GM19324 (cell line): Measurements from ENCODE around the gene ECI1.

Experiments
- ATAC-seq: cut with Tn5 transposase; IDR thresholded peaks from one replicate; pipeline ENCODE4 v1.9.1; 2021; ENCODE audit warnings: mild to moderate bottlenecking, moderate library complexity; ENCODE audit not compliant: unreplicated experiment, low FRiP score

ECI1 gene

GRCh38 chr16:2199095-2199494 lies 52.3 kb downstream of the ECI1 start:
- ATAC-seq, result no peak

GRCh38 chr16:2198283-2198682 lies 53.1 kb downstream of the ECI1 start:
- no peak for ATAC-seq

- ATAC-seq, result no peak
These were observed 53.6 kb downstream of the ECI1 start for GRCh38 chr16:2197765-2198164.

GRCh38 chr16:2196981-2197511 lies 54.3 kb downstream of the ECI1 start:
- no peak for ATAC-seq

DNA sequence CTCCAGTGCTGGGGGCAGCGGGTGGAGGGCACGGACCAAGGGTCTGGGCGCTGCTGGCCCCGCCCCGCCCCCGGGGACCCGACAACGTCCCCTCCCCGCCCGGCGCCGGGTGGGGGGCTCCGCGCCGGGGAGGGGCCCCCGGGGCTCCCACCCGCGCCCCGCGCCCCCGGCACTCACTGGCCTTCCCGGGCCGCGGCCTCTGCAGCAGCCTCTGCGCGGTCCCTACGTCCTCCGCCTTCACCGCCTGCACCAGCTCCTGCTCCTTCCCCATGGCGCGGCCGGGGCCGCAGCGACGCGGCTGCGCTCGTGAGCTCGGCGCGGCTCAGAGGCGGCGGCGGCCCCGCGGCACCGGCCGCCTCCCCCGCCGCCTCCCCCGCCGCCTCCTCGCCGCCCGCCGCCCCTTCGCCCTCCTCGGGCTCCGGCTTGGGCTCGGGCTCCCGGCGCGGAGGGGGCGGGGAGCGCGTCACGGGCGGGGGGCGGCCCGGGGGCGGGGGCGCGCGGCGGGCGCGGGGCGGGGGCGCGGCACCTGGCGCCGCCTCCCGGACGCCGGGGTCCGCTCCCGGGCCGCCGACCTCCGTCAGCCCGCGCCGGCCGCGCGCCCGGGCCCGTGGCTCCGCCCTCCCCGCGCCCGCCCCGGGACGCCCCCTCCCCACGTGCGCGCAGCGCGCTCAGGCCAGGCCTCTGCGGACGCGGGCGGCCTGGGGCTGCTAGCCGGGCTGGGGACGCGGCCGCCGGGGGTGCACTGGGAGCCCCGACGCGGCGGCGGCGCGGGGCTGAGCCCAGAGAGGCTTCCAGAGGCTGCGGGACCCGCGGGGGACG lies 55.0 kb downstream of the ECI1 start, which contains the start of gene CASKIN1:
Gene CASKIN1, minus strand, starts transcription at position 444 of the 819 bp plus-strand sequence. Its CDS starts 173 bp downstream, at position 271.
- ATAC-seq, result no peak

GRCh38 chr16:2195322-2196161 lies 55.8 kb downstream of the ECI1 start:
- no peak for ATAC-seq

DNA sequence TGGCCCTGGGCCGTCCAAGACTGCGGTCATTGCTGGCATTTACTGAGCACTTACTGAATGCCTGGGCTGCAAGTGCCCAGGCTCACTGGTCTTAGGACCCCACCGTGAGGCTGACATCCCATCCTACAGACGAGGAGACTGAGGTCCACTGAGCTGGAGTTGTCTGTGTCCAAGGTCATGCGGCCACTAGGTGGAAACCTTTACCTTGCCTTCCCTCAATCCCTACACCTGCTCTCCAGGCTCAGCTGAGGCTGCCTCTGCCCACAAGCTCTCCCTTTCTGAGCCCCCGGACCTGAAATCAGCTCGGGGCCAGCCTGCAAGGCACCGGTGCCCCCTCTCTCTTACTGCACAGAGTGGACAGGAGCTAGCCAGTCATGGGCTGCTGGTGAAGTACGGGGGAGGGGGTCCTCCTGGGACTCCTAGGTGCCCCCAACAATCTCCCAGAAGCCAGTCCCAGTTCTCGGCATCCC lies 56.5 kb downstream of the ECI1 start:
- no peak for ATAC-seq

GRCh38 chr16:2194166-2194834 lies 57.1 kb downstream of the ECI1 start:
- no peak for ATAC-seq

DNA sequence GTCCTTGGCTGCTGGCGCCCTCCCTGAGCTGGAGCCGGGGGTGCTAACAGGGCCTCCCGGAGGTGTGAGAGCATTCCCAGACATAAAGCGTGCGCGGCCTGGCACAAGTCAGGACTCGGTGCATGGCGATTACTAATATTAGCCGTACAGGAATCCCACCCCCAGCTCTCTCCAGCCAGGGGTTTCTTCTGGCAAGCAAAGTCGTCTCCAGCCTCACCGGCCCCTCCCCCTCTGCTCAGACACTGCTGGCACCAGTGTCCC lies 60.0 kb downstream of the ECI1 start:
- ATAC-seq, result no peak

DNA sequence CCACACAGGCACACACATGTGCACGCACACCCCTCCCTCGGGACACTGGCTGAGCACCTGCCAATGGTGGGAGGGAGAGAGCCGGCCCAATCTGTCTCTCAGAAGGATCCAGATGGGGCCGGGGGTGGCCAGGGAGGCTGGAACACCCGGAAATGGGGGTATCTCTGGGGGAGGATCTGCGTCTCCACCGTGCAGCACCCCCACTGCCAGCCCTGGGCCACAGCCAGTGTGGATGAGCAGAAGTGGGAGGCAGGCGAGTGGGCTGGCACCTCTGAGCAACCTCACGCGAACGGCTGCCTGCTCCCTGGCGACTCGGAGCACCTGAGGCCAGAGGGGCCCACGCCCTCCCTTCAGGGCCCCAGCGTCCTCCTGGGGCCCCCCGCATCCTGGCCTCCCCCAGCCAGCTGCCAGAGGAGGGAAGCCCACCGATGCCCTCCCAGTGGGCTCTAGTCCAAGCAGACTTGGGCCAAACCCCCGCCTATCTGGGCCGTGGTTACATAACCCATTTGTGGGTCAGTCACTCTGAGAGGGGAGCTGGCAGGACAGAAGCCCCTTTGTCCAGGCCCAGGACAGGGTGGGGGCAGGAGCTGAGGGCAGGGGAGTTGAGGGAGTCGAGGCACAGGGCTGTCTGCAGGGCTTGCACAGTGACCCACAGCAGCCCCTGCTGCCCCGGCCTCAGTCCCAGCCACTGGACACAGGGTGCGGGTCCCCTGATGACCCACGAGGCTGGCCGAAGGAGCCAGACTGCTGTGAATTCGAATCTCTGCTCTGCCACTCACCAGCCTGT lies 60.5 kb downstream of the ECI1 start:
- ATAC-seq, result no peak

GRCh38 chr16:2190002-2190658 lies 61.3 kb downstream of the ECI1 start:
- ATAC-seq, result no peak
